ENCODE measurements around the gene ACSL1.

The ACSL1 gene

DNA sequence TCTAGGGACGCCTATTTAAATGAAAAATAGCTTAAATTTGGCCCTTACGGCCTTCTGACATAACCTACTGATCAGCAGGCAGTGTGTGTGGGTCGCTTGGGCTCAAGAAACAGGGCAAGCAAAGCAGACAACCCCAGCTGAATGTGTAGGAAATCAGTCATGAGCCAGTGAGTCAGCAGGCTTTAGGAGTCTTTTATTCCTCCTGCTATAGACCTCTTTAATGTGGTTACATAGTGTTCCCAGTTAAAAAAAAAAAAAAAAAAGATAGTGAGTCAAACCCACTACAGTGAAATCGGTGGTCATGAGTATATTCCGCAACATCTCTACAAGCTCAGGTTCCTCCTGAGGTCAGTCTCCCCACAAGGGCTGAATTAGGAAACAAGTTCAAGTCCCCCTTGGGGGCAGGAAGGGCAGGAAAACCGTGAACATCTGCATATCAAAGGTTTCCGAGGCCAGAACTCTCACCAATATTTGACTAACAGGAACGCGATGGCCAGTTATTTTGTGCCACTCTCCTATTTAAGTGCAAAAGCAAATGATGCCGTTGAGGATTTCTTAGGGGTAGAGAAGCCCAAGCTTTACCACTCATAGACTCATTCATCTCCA lies 32.7 kb downstream of the ACSL1 start:
- H3K4me3 ChIP-seq (ENCODE audit: low read length) = no peak overlapping the region
- DNase-seq (ENCODE audit: low read depth) = peak; percentile 99
- TF ChIP-seq, protein P1, sequence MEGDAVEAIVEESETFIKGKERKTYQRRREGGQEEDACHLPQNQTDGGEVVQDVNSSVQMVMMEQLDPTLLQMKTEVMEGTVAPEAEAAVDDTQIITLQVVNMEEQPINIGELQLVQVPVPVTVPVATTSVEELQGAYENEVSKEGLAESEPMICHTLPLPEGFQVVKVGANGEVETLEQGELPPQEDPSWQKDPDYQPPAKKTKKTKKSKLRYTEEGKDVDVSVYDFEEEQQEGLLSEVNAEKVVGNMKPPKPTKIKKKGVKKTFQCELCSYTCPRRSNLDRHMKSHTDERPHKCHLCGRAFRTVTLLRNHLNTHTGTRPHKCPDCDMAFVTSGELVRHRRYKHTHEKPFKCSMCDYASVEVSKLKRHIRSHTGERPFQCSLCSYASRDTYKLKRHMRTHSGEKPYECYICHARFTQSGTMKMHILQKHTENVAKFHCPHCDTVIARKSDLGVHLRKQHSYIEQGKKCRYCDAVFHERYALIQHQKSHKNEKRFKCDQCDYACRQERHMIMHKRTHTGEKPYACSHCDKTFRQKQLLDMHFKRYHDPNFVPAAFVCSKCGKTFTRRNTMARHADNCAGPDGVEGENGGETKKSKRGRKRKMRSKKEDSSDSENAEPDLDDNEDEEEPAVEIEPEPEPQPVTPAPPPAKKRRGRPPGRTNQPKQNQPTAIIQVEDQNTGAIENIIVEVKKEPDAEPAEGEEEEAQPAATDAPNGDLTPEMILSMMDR (conservative IDR thresholded peaks at IDR 0.05; ENCODE audit: low read depth, low read length) = no peak

DNA sequence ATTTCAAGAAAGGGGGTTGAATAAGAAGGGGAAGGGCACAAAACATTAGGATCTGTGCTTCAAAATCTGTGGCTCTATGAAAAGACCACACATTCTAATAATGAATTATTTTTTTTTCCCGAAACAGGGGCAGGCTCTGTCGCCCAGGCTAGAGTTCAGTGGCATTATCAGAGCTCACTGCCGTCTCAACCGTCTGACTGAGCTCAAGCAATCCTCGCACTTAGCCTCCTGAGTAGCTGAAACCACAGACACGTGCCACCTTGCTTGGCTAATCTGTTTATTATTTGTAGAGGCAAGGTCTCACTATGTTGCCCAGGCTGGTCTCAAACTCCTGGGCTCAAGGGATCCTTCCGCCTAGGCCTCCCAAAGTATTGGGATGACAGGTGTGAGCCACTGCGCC lies 33.4 kb downstream of the ACSL1 start:
- TF ChIP-seq, protein P1 (conservative IDR thresholded peaks at IDR 0.05; ENCODE audit: low read depth, low read length) = no peak
- DNase-seq (ENCODE audit: low read depth) = peak; percentile 82

DNA sequence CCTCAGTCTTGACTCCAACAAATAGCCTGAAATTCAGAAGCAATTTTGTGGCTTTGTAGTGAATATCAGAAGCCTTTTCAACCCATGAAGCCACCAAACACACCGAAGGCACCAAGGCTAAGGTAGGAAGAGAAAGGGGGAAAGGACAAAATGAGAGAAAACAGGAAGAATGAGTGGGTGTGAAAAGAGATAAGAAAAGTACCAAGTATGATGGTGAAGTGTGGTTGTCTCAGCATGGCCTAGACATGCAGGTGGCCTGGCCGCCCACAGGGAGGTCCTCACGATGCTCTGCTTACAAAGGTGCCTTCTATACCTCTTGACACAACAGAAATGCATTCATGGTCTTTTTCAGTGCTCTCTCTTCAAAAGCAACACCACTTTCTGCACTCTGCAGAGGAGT lies 34.9 kb downstream of the ACSL1 start:
- no peak overlapping the region for H3K4me3 ChIP-seq (ENCODE audit: low read length)
- DNase-seq (ENCODE audit: low read depth) = no peak
- TF ChIP-seq, protein P1 (conservative IDR thresholded peaks at IDR 0.05; ENCODE audit: low read depth, low read length) = no peak

More for the DNA sequence above, 33.4 kb downstream of the ACSL1 start:
- H3K4me3 ChIP-seq (ENCODE audit: low read length) = no peak overlapping the region

DNA sequence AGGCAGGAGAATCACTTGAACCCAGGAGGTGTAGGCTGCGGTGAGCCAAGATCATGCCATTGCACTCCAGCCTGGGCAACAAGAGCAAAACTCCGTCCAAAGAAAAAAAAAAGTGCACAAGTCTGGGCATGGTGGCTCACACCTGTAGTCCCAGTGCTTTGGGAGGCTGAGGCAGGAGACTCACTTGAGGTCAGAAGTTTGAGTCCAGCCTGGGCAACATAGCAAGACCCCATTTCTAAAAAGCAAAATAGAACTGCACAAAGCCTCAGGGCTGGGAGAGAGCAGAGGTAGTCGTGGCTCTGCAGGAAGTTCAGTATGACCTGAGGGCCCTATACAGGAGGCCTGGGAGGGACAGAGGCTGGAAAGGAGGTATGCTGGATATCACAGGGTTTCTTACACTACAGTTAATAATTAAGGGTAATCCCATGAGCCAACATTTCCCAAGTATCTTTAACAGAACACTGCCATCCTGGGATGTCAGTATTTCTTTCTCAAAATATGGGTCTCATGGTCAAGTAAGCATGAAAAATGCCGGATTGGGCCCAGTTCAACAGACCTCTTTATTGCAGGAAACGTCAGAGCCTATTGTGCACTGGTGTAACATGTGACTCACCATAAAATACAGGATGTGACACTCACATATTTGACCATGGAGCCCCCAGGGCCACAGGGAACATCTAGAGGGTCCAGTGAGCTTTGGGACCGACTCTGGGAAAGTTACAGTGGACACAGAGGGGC lies 37.8 kb downstream of the ACSL1 start:
- no peak overlapping the region for H3K4me3 ChIP-seq (ENCODE audit: low read length)
- no peak for DNase-seq (ENCODE audit: low read depth)
- TF ChIP-seq, protein P1 (conservative IDR thresholded peaks at IDR 0.05; ENCODE audit: low read depth, low read length) = no peak

GRCh38 chr4:184785813-184786212 lies 40.0 kb downstream of the ACSL1 start:
- TF ChIP-seq, protein P1 (conservative IDR thresholded peaks at IDR 0.05; ENCODE audit: low read depth, low read length) = no peak
- no peak overlapping the region for H3K4me3 ChIP-seq (ENCODE audit: low read length)
- no peak for DNase-seq (ENCODE audit: low read depth)

- no peak overlapping the region for H3K4me3 ChIP-seq (ENCODE audit: low read length)
- TF ChIP-seq, protein P1 (conservative IDR thresholded peaks at IDR 0.05; ENCODE audit: low read depth, low read length) = no peak
- no peak for DNase-seq (ENCODE audit: low read depth)
Measured at GRCh38 chr4:184784628-184785257, 41.0 kb downstream of the ACSL1 start.
